Measurements from ENCODE around the gene AOC3.
"Not testable (repeated sequence)": the region's sequence is repeated elsewhere in the genome, so short reads cannot be mapped to it uniquely, and the experiment has no call there.

AOC3 gene

DNA sequence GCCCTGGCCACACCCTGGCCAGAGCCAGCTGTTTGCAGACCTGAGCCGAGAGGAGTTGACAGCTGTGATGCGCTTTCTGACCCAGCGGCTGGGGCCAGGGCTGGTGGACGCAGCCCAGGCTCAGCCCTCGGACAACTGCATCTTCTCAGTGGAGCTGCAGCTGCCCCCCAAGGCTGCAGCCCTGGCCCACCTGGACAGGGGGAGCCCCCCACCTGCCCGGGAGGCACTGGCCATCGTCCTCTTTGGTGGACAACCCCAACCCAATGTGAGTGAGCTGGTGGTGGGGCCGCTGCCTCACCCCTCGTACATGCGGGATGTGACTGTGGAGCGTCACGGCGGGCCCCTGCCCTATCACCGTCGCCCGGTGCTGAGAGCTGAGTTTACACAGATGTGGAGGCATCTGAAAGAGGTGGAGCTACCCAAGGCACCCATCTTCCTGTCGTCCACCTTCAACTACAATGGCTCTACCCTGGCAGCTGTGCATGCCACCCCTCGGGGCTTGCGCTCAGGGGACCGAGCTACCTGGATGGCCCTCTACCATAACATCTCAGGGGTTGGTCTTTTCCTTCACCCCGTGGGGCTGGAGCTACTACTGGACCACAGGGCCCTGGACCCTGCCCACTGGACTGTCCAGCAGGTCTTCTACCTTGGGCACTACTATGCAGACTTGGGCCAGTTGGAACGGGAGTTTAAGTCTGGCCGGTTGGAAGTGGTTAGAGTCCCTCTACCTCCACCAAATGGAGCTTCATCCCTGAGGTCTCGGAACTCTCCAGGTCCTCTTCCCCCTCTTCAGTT lies 6.0 kb upstream of the AOC3 start:
- DNase-seq (ENCODE audit: low spot score) = no peak

DNA sequence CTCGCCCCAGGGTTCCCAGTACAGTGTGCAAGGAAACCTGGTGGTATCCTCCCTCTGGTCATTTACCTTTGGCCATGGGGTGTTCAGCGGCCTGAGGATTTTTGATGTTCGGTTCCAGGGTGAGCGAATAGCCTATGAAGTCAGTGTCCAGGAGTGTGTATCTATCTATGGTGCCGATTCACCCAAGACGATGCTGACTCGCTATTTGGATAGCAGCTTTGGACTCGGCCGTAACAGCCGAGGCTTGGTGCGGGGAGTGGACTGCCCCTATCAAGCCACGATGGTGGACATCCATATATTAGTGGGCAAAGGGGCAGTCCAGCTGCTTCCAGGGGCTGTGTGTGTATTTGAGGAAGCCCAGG lies 5.5 kb upstream of the AOC3 start:
- DNase-seq (ENCODE audit: low spot score) = no peak

DNA sequence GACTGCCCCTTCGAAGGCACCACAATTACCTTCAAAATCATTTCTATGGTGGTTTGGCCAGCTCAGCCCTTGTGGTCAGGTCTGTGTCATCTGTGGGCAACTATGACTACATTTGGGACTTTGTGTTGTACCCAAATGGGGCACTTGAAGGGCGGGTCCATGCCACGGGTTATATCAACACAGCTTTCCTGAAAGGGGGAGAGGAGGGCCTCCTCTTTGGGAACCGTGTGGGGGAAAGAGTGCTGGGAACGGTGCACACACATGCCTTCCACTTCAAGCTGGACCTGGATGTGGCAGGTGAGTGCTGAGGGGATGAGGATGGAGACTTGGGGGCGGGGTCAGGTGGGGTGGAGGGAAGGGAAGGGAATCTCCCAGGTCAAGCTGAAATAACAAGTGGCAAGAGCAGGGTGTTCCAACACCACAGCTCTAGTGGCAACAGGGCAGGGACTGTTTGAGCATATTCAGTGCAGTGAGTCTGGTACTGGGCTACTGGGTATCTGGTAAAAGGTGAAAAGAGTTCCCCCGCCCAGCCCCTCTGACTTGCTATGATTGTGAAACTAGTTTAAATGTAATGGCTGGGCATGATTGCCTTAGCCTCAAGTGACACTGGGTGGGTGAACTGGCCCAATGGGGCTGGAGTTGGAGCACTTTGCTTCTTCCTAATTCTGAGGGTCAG lies 4.9 kb upstream of the AOC3 start:
- no peak for DNase-seq (ENCODE audit: low spot score)

DNA sequence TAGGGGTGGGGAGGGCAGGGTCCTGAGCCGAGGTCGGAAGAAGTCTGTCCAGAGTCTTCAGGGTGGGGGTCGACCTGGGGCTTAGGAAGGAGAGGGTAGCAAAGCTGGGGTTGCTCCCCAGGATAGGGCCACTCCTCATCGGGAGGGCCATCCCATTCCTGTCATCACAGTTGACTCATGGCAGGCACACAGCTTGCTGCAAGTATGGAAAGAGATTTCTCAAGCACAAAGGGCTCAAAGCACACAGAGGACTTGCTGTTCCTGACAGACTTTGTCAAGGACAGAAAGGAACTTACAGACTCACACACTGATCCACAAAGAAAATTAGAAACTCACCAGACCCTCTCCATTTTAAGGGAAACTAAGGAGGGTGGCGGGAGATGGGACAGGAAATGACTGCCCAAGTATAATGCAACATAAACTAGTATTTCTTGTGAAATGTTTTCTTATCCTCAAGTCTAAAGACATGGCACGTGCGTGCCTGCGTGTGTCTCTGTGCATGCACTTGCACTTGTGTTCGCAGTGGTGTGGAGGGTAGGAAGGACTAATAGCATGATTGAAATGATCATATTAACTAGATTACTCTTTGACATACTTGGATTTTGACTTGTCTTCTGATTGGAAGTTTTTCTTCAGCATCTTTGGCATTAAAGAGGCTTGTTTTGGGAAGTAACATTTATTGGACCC lies 4.3 kb upstream of the AOC3 start:
- DNase-seq (ENCODE audit: low spot score) = no peak

DNA sequence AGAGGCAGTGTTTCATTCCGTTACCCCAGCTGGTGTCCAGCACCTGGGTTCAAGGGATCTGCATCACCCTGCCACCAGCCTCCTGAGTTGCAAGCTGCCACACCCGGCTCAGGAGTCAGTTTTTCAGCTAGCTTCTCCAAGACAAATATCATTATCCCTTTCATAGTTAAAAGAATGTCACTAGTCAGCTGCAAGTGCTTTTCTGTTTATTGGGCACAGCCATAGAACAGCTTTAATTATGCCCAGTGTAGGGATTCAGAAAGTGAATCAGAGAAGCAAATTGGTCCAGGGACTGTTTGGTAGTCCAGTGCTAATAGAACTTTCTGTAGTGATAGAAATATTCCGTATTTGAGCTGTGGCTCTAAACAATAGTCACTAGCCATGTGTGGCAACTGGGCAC lies 2.9 kb upstream of the AOC3 start:
- DNase-seq (ENCODE audit: low spot score) = no peak

DNA sequence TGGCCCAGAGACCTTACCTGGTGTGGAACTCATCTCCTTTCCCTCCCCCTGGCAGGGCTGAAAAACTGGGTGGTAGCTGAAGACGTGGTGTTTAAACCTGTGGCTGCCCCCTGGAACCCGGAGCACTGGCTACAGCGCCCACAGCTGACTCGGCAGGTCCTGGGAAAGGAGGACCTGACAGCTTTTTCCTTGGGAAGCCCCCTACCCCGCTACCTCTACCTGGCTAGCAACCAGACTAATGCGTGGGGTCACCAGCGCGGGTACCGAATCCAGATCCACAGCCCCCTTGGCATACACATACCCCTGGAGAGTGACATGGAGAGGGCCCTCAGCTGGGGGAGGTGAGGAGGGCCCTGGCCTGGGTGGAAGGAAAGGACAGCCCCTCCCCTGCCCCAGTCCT lies 2.0 kb upstream of the AOC3 start:
- no peak for DNase-seq (ENCODE audit: low spot score)

DNA sequence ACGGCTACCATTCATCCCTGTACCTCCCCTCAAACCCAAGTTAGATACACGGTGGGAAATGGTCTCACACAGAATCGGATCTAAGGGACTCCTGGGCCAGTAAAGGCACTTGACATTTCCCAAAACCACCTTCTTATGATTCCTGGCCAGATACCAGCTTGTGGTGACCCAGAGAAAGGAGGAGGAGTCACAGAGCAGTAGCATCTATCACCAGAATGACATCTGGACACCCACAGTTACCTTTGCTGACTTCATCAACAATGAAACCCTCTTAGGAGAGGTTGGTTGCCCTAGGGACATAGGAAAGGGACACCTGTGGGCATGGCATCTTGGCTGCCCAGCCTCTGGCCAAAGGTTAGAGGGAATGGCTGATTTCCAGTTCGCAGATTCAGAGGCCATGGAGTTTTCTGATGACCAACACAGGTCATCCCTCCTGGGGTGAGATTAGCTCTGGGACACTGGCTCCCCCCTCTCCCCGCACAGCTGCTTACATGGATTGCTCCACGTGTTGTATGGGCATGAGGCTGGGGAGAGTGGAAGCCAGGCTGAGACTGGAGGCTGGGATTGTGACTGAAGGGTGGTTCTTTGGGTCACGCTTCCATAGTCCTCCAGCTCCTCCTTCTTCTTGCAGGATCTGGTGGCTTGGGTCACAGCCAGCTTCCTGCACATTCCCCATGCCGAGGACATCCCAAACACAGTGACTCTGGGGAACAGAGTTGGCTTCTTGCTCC lies 1.4 kb upstream of the AOC3 start:
- no peak for DNase-seq (ENCODE audit: low spot score)

DNA sequence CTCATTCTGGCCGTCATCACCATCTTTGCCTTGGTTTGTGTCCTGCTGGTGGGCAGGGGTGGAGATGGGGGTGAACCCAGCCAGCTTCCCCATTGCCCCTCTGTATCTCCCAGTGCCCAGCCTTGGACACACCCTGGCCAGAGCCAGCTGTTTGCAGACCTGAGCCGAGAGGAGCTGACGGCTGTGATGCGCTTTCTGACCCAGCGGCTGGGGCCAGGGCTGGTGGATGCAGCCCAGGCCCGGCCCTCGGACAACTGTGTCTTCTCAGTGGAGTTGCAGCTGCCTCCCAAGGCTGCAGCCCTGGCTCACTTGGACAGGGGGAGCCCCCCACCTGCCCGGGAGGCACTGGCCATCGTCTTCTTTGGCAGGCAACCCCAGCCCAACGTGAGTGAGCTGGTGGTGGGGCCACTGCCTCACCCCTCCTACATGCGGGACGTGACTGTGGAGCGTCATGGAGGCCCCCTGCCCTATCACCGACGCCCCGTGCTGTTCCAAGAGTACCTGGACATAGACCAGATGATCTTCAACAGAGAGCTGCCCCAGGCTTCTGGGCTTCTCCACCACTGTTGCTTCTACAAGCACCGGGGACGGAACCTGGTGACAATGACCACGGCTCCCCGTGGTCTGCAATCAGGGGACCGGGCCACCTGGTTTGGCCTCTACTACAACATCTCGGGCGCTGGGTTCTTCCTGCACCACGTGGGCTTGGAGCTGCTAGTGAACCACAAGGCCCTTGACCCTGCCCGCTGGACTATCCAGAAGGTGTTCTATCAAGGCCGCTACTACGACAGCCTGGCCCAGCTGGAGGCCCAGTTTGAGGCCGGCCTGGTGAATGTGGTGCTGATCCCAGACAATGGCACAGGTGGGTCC lies 607 bp downstream of the AOC3 start:
- not testable (repeated sequence) for DNase-seq (ENCODE audit: low spot score)

DNA sequence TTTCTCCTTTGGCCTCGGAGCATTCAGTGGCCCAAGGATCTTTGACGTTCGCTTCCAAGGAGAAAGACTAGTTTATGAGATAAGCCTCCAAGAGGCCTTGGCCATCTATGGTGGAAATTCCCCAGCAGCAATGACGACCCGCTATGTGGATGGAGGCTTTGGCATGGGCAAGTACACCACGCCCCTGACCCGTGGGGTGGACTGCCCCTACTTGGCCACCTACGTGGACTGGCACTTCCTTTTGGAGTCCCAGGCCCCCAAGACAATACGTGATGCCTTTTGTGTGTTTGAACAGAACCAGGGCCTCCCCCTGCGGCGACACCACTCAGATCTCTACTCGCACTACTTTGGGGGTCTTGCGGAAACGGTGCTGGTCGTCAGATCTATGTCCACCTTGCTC lies 1.4 kb downstream of the AOC3 start:
- DNase-seq (ENCODE audit: low spot score) = no peak

DNA sequence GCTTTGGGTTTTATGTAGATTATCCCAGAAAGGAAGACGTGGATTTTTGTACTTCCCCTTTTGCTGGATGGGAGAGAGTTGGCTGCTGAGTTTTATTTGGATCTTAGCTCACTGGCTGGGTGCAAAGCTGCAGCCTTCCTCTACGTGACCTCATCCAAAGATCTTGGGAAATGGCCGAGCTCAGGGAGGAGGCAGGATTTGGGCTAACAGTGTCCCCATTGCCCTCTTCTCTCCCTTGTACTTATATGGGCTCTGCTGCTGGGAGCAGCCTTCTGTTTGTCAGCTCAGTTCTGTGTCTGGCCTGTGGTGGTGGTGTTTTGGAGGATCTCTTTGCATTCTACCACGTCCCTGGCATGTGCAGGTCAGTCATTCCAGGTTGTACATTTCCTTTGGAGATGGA lies 2.0 kb downstream of the AOC3 start:
- no peak for DNase-seq (ENCODE audit: low spot score)

DNA sequence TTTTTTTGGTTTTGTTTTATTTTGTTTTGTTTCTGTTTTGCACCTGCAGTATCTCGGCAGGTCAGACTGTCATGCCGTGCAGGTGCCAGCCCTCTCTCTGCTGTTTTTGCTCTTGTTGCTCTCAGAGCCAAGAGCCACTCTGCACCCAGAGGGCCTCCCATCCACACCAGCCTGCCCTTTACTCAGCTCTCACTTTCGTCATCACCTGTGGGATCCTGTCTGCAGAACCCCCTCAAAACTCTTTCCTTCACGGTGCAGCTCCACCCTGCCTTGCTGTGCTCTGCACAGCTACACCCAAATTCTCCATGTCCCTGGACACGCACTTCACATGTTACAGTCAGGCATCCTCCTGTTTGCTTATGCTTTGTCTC lies 2.6 kb downstream of the AOC3 start:
- DNase-seq (ENCODE audit: low spot score) = no peak

DNA sequence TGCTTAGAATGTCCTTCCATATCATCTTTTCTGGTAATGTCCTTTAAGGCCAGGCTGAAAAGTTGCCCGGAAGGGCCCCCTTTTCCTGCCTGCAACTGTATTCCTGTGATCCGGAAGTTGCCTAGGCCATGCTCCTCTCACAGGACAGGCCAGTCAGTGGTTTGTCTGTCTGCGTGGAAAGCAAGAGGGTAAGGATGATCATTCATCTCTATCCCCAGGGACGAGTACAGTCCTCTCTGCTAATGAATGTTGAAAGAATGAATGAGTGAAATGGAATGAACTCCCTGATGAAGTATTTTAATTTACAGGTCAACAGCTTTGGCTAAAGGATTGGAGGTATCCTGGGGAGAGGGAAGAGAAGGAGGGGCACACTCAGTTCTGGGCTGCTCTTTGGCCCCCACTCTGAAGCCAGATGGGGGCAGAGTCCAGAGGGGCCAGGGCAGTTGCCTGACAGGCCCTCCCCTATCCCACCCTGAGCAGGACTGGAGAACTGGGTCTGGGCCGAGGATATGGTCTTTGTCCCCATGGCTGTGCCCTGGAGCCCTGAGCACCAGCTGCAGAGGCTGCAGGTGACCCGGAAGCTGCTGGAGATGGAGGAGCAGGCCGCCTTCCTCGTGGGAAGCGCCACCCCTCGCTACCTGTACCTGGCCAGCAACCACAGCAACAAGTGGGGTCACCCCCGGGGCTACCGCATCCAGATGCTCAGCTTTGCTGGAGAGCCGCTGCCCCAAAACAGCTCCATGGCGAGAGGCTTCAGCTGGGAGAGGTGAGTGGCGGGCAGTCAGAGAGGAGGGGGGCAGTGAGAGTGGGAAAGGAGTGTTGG lies 3.2 kb downstream of the AOC3 start:
- DNase-seq (ENCODE audit: low spot score) = no peak

DNA sequence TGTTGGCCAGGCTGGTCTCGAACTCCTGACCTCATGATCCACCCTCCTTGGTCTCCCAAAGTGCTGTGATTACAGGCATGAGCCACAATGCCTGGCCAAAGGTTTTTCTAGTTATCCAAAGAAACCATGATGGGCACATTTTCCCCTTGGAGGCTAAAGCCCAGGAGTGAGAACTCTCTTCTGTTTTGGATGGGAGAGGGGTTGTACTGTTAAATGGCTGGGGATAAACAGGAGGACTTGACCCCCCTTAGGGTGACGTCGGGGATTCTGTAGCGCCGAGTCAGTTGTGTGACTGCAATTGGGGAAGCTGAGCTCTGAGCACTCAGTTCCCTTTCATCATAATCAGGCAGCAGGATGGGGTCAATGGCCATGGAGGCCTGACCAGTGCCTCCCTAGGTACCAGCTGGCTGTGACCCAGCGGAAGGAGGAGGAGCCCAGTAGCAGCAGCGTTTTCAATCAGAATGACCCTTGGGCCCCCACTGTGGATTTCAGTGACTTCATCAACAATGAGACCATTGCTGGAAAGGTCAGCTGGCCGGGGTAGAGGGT lies 4.1 kb downstream of the AOC3 start:
- no peak for DNase-seq (ENCODE audit: low spot score)

DNA sequence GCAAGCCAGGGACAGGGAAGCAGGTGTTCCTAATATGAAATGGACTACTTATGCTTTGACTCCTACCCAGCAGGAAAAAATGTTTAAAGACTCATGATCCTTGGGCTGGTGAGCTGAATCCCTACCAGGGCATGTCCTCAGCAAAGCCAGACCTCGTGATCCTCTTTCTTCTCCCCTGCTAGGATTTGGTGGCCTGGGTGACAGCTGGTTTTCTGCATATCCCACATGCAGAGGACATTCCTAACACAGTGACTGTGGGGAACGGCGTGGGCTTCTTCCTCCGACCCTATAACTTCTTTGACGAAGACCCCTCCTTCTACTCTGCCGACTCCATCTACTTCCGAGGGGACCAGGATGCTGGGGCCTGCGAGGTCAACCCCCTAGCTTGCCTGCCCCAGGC lies 5.1 kb downstream of the AOC3 start:
- not testable (repeated sequence) for DNase-seq (ENCODE audit: low spot score)

DNA sequence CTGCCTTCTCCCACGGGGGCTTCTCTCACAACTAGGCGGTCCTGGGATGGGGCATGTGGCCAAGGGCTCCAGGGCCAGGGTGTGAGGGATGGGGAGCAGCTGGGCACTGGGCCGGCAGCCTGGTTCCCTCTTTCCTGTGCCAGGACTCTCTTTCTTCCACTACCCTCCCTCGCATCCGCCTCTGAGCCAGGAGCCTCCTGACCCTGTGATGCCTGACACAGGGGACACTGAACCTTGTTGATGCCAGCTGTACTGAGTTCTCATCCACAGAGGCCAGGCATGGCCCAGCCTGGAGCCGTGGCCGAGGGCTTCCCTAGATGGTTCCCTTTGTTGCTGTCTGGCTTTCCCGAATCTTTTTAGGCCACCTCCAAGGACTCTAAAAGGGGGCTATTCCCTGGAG lies 5.5 kb downstream of the AOC3 start:
- DNase-seq (ENCODE audit: low spot score) = not testable (repeated sequence)

DNA sequence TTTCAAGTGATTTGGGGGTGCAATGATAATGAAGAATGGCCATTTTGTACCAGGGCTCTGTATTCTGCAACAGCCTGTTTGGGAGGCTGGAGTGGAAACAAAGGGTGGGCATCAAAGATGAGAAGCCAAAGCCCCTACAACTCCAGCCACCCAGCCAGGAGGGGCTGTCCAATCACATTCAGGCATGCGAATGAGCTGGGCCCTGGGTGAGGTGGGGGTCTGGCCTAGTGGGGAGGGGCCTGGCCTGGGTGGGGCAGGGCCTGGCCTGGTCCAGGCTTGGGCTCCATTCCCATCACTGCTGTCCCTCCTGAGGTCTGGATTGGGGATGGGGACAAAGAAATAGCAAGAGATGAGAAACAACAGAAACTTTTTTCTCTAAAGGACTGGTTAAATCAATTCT lies 6.4 kb downstream of the AOC3 start:
- no peak for DNase-seq (ENCODE audit: low spot score)

DNA sequence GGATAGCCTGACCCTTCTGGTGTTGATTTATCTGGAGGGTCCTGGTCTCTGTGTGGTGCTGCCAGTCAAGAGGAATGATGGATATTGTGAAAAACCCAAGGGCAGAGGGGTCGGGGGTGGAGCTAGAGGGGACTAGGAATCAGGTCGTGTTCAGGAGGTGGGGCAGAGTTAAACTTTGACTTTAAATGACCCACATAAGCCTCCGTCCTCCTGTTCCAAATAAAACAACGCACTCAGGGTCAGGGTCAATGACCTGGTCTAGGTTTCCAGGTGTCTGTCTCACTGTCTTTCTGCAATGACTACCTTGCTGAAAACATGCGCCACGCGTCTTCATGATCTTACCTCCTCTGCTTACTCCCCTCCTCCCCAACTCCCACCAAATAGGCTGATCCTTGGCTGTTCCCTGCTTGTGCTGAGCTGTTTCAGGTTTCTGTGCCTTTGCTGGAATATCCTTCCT lies 14.7 kb downstream of the AOC3 start:
- DNase-seq (ENCODE audit: low spot score) = no peak

DNA sequence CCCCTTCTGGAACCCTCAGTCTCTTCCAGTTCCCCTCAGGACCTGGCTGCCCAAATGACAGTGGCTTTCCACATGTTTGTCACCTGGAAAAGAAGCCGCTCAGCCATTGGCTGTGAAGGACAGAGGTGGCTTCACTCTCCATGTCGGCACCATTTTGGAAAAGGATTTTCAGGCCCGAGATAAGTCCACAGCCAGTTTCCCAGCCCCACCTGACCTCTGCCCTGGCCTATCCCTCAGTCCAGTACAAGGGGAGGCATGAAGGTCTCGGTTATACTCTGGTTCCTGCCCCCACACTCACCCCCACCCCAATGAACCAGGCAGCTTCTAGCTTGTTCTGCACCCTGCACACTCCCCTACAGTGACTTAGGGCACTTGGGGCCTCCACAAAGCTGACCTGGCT lies 15.2 kb downstream of the AOC3 start:
- DNase-seq (ENCODE audit: low spot score) = no peak

DNA sequence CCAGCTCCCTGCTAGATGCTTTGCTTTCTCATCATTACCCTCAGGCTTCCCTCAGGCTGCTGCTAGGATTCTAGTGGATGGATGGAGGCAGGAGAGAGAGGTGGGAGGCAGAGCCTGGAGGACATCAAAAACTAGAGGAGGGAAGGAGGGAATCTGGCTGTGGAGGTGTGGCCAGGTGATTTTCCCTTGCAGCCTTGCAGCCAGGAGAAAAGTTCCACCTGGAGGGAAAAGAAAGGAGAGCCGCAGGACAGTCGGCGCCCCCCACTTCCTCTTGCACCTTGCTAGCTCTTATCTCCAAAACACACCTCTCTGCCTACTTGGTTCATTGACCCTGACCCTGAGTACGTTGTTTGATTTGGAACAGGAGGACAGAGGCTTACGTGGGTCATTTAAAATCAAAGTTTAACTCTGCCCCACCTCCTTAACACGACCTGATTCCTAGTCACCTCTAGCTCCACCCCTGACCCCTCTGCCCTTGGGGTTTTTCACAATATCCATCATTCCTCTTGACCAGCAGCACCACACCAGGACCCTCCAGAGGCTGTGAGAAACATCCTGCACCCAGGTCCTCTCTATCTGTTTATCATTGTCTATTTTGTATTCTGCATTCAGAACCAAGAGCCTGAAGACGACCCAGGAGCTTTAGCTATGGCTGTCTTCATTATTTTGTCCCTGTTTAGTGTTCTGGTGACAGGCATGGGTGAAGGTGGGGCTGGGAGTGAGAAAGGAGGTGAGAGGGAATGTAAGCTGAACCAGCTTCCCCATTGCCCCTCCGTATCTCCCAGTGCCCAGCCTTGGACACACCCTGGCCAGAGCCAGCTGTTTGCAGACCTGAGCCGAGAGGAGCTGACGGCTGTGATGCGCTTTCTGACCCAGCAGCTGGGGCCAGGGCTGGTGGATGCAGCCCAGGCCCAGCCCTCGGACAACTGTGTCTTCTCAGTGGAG lies 15.9 kb downstream of the AOC3 start:
- DNase-seq (ENCODE audit: low spot score) = no peak
